Peyer's patch (tissue), 4 donors: ENCODE measurements around the gene UNC93B1.

ENCODE experiments used
- POLR2A ChIP-seq, 2 donors: fragments of 450-650 bp; IDR thresholded peaks; one replicate each; pipeline ENCODE4 v1.5.1; 2017; ENCODE audit warnings: antibody characterized with exemption in 2 of 2, mild to moderate bottlenecking in 2 of 2, moderate library complexity in 2 of 2
- TF ChIP-seq, protein P1 (sequence below), 6 experiments: fragments of 450-650 bp in 4 of 6; fragments of 200-600 bp in 2 of 6; sonication (generic) in 1 of 6; IDR thresholded peaks; one replicate each; pipeline ENCODE4 v1.5.1; 2017 to 2019; ENCODE audit warnings: antibody characterized with exemption in 6 of 6, mild to moderate bottlenecking in 3 of 6, moderate library complexity in 1 of 6

GRCh38 chr11:68047437-68048290 is 43.8 kb upstream of the UNC93B1 start:
- no peak for TF ChIP-seq POLR2A (IDR thresholded peaks at IDR 0.05)
- TF ChIP-seq, protein P1, sequence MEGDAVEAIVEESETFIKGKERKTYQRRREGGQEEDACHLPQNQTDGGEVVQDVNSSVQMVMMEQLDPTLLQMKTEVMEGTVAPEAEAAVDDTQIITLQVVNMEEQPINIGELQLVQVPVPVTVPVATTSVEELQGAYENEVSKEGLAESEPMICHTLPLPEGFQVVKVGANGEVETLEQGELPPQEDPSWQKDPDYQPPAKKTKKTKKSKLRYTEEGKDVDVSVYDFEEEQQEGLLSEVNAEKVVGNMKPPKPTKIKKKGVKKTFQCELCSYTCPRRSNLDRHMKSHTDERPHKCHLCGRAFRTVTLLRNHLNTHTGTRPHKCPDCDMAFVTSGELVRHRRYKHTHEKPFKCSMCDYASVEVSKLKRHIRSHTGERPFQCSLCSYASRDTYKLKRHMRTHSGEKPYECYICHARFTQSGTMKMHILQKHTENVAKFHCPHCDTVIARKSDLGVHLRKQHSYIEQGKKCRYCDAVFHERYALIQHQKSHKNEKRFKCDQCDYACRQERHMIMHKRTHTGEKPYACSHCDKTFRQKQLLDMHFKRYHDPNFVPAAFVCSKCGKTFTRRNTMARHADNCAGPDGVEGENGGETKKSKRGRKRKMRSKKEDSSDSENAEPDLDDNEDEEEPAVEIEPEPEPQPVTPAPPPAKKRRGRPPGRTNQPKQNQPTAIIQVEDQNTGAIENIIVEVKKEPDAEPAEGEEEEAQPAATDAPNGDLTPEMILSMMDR (IDR thresholded peaks at IDR 0.05): no peak
